GM19351 (cell line): ENCODE measurements around the gene RPS6KA2.

Experiments
- ATAC-seq: cut with Tn5 transposase; IDR thresholded peaks from one replicate; pipeline ENCODE4 v1.9.1; 2021; ENCODE audit warnings: mild to moderate bottlenecking, moderate library complexity; ENCODE audit not compliant: unreplicated experiment

RPS6KA2 gene

DNA sequence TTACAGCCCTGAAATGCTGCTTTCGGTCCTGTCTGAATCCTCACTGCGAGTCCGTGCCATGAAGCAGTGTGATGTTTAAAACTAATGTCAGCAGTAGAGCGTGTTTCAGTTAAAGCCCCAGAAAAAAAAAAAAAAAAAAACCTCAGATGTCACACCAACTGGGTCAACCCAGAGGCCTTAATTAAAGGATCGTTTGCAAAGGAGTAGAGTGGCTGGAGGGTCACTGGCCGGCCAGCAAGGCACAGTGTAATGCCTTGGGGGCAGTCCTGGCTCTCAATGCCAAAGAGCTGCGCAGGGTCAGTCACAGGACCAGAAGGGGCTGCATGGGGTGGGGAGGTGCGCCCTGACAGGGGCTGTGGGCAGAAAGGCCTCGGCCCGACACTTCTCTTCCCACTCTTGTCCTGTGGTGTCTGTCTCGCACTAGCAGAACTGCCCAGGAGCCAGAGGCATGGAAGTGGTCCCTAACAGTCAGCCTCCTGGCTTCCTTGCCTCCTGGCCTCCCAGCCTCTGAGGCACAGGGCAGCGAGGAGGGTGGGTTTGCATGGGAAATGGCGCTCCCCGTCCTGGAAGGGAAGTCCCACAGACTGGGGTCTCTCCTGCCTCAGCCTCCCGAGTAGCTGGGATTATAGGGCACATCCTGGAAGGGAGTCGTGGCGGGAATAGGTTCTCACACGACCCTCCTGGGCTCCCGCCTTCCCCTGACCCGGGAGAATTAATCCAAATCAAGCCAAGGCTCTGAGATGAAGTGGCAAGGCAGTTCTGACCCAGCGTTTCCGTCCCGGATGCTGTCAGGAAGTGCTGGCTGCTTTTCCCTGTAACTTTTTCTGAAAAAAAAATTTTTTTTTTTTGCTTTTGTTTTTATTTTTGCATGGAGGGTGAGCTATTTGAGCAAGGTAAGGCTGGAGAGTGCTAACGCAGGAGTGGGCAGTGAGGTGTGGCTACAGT, 190.6 kb downstream of the RPS6KA2 start:
- ATAC-seq = no peak

DNA sequence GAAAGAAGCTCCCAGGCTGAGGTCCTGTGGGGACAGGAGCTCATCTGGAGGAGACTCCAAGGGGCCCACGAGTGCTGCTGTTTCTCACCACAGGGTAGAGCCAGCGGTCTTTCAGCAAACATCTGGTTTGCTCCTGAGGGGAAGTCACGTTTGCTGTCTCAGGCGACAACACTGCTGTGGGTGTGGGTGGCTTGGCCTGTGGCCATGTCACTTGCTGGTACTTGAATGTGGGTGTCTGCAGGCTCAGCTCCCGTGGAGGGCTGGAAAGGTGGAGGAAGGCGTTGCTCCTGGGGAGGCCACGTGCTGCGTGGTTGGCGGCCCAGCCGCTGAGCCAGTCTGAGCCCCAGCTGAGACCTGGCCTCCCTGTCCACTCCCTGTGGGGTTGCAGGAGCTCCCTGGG, 191.5 kb downstream of the RPS6KA2 start:
- no peak for ATAC-seq

DNA sequence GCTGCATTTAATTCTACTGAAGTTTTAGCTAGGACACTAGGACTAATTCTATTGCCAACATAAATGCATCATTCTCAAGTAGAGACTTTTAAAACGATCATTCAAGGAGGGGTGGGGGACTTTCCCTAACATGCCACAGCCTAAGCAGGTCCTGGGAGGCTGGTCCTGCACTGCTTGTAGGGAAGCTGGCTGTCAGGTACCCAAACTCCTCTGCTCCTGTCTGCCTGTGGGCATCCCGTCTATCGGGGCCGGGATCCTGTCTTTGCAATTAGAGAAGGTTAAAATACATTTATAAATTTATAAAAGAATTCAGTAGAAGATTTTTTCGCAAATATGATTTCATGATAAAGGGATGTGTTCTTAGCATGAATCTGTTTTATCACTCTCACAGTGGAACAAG, 192.7 kb downstream of the RPS6KA2 start:
- no peak for ATAC-seq

DNA sequence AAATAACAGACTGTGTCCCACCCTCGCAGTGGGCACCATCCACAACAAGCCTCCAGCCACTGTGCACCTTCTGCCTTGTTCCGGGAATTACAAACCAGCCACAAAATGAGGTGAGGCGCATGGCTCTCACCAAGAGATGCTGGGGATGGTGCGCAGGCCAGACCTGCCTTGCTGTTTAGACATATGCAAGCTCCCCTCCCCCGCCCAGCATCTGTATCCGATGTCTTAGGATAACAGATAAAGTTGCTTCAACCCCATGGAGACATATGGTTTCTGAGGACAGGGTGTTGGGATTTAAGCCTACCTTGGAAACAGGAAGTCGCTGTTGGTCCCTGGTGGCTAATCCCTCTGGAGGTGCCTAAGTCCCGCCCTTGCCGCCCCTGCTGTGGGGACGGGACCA, 194.0 kb downstream of the RPS6KA2 start:
- ATAC-seq = no peak

DNA sequence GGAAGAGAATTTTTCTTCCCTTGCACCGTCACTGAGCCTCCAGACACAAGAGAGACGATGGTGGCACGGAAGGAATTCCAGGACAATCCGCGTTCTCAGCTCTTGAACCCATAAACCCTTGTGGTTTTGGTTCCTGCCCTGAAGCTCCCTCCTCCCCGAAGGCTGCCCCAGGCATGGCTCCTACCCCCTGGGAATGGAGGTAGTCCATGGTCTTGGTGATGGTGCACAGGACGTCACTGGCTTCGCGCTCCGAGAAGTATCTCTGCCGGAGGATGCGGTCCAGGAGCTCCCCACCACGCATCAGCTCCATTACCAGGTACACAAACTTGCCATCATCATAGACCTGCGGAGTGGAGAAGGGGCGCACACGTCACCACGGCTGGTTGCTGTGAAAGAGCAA, 196.8 kb downstream of the RPS6KA2 start:
- no peak for ATAC-seq

DNA sequence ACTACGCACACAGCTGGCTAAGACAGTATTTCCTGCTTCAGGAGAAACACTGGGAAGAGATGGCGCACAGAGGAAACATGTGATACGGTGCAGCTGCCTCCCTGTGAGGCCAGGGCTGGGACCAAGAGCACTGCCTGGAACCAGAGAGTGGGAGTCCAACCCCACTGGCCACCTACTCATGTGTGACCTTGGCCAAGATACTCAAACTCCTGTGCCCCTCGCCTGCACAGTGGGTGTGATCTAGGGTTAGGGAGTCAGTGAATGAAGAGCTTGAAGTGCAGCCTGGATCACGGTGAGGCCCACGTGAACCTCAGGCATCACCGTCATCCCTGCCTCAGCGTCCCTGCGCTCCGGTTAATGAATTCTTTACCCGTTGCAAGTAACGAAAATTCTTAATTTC, 202.6 kb downstream of the RPS6KA2 start:
- ATAC-seq = no peak

DNA sequence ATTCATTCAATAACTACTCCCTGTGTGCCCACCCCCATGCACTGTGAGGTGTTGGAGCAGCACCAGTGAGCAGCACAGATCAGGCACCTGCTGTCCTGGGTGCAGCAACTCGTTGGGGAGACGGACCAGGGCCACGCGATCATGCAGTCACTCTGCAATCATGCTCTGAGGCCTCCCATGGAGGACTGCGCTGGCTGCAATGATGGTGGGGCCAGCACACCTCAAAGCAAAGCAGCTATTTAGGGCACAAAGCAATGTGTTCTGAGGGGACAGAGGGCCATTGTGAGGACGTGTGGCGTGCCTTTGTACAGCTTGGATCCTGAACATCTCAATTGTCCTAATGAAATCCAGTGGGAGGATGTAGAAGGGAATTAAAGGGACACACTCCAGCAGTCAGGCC, 203.3 kb downstream of the RPS6KA2 start:
- no peak for ATAC-seq

DNA sequence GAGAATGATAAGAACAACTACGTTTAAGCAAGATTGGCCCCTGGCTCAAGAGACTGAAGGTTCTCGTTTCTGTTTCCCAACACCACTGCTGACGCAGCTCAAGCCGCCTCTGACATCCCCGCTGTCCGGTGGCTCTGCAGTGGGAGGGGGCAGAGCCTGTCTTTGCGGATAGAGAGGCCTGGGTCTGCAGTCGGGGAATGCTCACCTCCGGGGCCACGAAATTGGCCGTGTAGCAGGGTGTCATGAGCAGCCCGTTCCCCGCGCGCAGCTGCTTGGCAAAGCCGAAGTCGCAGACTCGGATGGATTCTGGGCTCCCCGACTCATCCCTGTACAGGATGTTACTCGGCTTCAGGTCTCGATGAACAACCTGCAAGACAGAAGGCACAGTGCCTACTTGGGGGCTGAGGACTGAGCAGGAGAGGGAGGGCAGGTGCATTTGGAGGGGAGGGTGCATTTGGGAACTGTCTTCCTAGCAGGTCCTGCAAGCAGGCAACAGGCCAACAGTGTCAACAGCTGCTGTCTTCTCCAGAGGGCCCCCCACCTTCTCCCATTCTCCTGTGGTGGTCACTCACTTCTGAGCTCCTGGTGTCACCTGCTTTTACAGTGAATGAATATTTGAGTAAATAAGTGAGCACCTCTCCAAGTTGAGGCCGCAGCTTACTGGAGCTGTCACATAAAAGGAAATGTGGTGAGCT, 203.9 kb downstream of the RPS6KA2 start:
- ATAC-seq = no peak

DNA sequence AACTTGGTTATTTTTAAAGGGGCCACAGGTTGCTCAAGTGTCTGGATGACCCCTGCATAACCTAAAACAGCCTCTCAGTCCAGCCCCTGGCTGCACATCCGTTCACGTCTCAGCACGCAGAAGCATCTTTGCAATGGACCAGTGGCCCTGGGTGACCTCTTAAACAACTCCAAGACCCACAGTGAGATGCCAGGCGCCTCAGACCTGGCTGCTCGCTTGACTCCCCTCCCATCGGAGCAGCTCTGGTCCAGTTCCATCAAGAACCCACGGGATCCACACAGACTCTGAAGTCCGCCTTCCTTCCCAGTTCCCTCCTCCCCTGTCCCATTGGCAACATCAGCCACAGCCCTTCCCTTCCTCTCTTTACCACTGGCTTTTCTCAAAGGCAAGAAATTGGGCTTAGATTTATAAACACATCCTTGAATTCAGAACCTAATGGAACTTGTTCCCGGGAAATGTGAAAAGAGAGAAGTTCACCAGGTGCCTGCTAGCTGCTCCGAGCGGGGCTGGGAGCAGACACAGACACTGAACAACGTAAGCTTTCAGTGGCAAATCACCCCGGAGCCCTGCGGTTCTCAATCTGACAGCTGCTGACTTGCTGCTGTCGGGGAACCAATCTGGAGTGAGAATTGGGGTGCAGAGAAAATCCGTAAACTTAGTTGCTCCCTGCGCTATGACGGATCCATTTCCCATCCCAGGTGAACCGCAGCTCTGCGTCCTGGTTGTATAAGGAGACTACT, 204.7 kb downstream of the RPS6KA2 start:
- ATAC-seq = no peak

DNA sequence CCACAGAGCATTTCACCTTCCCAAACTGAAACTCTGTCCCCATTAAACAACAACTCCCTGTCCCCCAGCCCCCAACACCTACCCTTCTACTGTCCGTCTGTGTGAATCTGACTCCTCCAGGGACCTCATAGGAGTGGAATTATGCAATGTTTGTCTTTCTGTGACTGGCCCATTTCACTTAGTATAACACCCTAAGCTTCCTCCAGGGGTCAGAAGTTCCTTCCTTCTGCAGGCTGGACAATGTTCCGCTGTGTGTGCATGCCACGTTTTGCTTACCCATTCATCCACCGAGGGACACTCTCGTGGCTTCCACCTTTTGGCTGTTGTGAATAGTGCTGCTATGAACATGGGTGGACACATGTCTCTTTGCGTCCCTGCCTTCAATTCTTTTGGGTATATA, 206.7 kb downstream of the RPS6KA2 start:
- ATAC-seq = no peak

DNA sequence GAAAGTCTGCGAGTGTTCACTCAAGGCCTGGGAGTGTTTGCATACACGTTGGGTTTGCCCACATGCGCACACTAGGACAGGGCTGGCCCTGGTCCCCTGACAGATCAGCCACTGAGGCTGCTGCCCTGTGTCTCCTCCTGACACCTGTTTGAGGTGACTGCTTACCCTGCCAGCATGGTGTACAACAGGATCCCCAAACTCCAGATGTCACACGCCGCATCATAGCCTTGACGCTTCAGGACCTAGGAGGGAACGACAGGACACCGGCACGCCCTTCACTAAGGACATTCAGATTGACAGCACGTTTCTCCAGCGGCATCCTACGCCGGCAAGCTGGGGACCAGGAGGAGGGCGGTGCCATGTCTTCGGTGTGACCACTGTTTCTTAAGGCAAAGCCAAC, 207.3 kb downstream of the RPS6KA2 start:
- peak; percentile 8 for ATAC-seq

DNA sequence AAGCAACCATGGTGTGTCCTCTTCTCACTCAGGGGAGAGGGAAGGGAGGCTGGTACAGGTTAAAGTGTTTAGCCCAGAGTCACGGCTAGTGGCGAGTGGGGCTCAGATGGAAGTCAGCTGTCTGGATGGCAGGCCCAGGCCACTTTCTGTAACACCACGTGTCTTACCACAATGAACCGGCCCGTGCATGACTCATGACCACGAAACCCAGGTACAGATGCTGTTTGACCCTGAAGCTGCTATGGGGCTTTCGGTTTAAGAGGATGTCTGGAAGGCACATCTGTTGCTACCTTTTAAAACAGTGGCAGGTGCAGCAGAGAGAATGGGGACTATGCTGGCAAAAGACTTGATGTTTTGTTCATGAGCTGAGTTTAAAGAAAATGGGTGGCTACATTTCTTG, 207.8 kb downstream of the RPS6KA2 start:
- peak; percentile 97 for ATAC-seq

DNA sequence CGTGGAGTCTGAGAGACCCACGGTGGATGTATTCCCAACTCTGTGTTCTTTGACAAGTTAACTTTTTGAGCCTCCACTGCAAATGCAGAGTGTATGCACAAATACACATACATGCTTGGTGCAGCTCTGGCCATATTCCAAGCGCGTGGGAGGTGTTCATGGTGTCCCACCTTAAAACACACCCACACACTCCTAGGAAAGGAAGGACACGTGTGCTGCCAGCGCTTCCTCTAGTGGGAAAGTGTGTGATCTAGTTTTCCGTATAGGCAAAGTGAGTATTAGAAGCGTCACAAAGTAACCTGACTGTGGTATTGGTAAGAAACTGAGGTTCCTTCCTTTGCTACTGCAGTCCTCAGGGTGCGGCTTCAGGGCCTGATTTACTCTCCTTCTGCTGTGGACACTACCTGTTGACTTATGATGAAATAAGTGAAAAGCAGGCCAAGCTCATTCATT, 208.3 kb downstream of the RPS6KA2 start:
- ATAC-seq = no peak

DNA sequence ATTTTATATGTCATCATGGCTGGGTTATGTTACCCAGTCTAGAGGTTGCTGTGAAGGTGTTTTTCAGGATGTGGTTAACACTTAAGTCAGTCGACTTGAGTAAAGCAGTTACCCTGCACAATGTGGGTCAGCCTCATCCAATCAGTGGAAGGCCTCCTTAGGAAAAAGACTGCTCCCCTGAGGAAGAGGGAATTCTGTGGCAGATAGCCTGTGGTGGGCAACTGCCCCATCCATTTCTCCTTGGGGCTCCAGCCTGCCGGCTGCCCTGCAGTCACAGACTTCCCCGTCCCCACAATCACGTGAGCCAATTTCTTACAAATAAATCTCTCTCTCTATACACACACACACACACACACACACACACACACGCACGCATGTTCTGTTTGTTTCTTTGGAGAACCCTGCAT, 209.8 kb downstream of the RPS6KA2 start:
- ATAC-seq = peak; percentile 44

DNA sequence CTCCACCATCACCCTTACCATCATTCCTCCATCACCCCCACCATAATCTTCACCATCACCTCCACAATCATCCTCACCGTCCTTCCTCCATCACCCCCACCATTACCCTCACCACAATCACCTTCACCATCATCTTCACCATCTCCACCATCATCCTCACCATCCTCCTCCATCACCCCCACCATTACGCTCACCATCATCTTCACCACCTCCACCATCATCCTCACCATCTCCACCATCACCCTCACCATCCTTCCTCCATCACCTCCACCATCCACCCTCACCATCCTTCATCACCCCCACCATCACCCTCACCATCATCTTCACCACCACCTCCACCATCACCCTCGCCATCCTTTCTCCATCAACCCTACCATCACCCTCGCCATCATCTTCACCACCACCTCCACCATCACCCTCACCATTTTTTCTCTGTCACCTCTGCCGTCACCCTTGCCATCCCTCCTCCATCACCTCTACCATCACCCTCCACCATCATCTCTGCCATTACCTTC, 211.2 kb downstream of the RPS6KA2 start:
- no peak for ATAC-seq

DNA sequence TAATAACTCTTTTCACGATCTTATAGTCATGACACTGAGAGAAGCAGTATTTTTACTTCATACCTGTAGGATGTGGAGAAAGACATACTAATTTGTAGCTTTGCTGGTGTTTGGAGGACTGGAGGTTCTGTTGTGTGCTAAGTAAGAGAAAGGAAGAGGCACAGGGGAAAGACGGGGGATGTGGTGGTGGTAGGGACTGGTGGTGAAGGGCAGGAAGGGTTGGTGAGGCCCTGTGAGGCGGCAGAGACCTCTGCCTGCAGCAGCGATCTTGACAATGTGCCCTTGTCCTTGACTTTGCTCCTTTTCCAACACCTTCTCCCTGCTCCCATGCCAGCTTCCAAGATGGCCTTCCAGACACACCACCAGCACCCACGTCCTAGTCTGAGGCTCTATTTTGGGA, 211.7 kb downstream of the RPS6KA2 start:
- ATAC-seq = no peak

DNA sequence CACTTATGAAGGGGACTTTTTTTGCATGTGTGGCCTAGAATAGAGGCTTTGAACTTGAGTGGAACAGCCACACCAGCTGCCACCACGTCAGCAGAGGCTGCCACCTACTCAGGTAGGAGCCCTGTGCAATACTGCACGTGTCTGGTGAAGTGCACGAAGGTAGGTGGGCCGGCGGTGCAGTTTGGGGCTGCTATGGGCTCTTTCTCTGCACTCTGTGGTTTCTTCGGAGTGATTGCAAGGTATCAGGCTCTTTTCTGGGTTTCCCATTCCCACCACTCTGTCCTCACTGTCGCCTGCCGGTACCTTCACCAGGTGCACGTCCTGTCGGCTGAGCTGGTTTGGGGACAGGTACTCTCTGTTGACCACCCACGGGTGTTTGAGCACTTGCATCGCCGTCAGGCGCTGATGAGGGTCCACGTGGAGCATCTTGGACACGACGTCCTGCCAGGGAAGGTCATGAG, 213.5 kb downstream of the RPS6KA2 start:
- ATAC-seq = no peak

DNA sequence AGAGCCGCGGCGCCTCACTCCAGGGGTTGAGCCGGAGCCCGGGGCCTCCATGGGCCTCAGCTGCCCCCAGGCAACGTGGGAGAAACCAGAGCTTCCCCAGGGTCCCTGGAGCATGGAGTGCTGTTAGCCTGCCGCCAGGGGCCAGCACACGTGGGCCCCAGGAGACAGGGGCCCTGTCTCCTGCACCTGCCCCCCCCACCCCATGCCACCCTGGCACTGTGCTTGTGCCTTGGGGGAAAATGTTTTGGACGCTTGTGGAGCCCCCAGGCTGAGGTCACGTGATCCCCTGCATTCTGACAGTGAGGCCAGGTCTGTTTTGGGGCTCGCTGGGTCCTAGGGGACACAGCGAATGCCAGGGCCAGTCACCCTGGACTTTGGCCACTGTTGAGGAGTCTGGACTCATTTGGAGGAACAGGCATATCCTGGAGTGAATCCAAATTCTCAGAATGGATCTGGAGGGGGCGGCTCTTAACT, 214.1 kb downstream of the RPS6KA2 start:
- no peak for ATAC-seq

DNA sequence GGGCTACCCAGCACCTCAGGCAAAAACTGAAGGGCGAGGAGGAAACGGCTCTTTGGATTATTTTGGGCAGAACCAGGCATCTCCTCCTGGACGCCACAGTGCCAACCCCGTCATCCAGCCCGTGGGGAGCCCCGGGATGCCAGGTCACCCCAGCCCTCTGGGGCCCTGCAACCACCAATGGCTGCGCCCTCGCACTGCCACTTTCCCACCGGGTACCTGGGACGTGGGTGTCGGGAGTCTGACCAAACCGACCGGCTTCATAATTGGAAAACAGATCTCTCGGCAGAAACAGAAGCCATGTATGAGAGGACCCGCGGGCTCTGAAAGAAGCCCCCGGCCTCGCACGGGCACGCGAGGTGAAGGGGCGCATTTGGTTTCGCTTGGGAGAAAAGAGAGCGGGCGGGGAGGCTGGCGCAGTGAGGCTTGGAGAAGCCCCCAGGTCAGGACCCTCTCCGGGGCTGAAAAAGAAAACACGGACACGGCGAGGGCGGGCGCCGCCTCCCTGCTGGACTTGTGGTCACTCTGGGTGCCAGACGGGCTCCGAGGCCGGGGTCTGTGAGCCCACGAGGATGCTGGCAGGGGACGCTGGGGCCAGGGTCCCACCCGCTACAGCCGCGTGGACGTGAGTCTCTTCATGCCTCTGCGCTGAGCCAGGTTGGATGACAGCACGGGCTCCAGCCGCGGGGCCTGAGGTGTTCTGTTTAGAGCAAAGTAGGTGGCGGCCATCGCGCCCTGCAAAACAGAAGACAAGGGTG, 214.7 kb downstream of the RPS6KA2 start:
- ATAC-seq = no peak

DNA sequence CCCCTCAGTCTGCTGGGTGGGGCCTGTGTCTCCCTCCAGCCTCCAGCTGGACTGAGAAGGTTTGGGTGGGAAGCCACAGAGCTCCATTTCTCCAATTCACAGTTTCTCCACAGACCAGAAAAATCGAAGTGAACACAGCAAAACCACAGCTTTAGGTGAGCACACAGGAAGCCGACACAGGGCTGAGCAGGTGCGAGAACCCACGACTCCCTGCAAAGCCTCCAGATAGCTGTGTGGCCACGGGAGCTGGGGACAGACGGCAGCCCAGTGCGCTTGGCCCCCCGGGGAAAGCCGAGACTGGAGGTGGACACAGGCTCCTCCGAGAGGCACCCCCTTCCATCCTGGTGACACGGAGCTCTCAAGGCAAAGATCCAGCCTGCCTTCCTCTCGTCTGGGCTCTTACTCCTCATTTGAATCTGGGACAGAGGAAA, 215.3 kb downstream of the RPS6KA2 start:
- peak; percentile 47 for ATAC-seq
